GM19438 (cell line): ENCODE data around the gene UBE2D2.
"Not testable (repeated sequence)": the region's sequence is repeated elsewhere in the genome, so short reads cannot be mapped to it uniquely, and the experiment has no call there.

Experiments
- ATAC-seq: cut with Tn5 transposase; IDR thresholded peaks from one replicate; pipeline ENCODE4 v1.9.1; 2021; ENCODE audit warnings: low read depth; ENCODE audit not compliant: unreplicated experiment

Gene UBE2D2

GRCh38 chr5:139546593-139546992 is 14.5 kb upstream of the UBE2D2 start:
- not testable (repeated sequence) for ATAC-seq

- ATAC-seq: no peak
These were observed 11.8 kb upstream of the UBE2D2 start for GRCh38 chr5:139549162-139549894.

- not testable (repeated sequence) for ATAC-seq
These were observed 10.9 kb upstream of the UBE2D2 start for GRCh38 chr5:139550051-139550872.

- no peak for ATAC-seq
These were observed 9.8 kb upstream of the UBE2D2 start for GRCh38 chr5:139551191-139551889.

GRCh38 chr5:139552893-139553575 is 8.1 kb upstream of the UBE2D2 start:
- no peak for ATAC-seq

- no peak for ATAC-seq
These were observed 6.9 kb upstream of the UBE2D2 start for GRCh38 chr5:139554264-139554663.

GRCh38 chr5:139557811-139558210 is 3.3 kb upstream of the UBE2D2 start:
- ATAC-seq: no peak

GRCh38 chr5:139561655-139562451 is 714 bp downstream of the UBE2D2 start:
- ATAC-seq: peak; percentile 30

GRCh38 chr5:139562847-139563246 is 1.7 kb downstream of the UBE2D2 start:
- ATAC-seq: no peak

- no peak for ATAC-seq
These were observed 4.5 kb downstream of the UBE2D2 start for GRCh38 chr5:139565411-139566305.

GRCh38 chr5:139566611-139567010 is 5.5 kb downstream of the UBE2D2 start:
- ATAC-seq: no peak

GRCh38 chr5:139569270-139569955 is 8.3 kb downstream of the UBE2D2 start:
- no peak for ATAC-seq

GRCh38 chr5:139571543-139571942 is 10.4 kb downstream of the UBE2D2 start:
- ATAC-seq: no peak

GRCh38 chr5:139571966-139572365 is 10.8 kb downstream of the UBE2D2 start:
- no peak for ATAC-seq

GRCh38 chr5:139574641-139575312 is 13.6 kb downstream of the UBE2D2 start:
- ATAC-seq: no peak

- no peak for ATAC-seq
These were observed 14.1 kb downstream of the UBE2D2 start for GRCh38 chr5:139575313-139575646.

GRCh38 chr5:139575751-139576150 is 14.6 kb downstream of the UBE2D2 start:
- ATAC-seq: no peak
